SK-N-SH (cell line): ENCODE results near the gene SCO2. TPM values are rescaled to one million over a fixed set of nuclear protein-coding genes. Genes with fewer than 3 reads are reported as not detected.

ENCODE experiments used
- CTCF ChIA-PET: fragments of 300-600, 350-600 bp; formaldehyde crosslinking; extraction: SDS; loops from one replicate; lab custom pipeline; 2021; lab: Yijun Ruan, JAX
- POLR2A ChIA-PET: fragments of 350-600 bp; sonication (Branson Sonifier 250); formaldehyde crosslinking; extraction: SDS; loops from one replicate; lab custom pipeline; 2020; ENCODE audit warnings: antibody characterized with exemption, inconsistent platforms; lab: Yijun Ruan, JAX
- DNase-seq: peaks from one replicate; pipeline ENCODE4 v3.0.0; 2012
- H2AFZ ChIP-seq: fragments of 200-600 bp; sonication (generic); 2 replicates; pipeline ENCODE4 v1.8.1; 2016; ENCODE audit warnings: antibody characterized with exemption, mild to moderate bottlenecking, low read depth
- H3F3A ChIP-seq: fragments of 200-600 bp; sonication (generic); replicated peaks from 2 replicates; pipeline ENCODE3; 2016; ENCODE audit warnings: antibody characterized with exemption, mild to moderate bottlenecking; ENCODE audit not compliant: insufficient read depth
- H3K27ac ChIP-seq, 2 experiments: fragments of 200-500 bp in 1 of 2; fragments of 200-600 bp in 1 of 2; sonication (Bioruptor generic) in 1 of 2; sonication (generic), shearing (Covaris generic) in 1 of 2; 2 replicates each; pipeline versions ENCODE4 v1.5.1 to v1.6.1; 2014 to 2016; ENCODE audit warnings: low read depth in 2 of 2, inconsistent platforms in 1 of 2, low read length in 1 of 2, mild to moderate bottlenecking in 1 of 2, mixed read lengths in 1 of 2
- H3K27me3 ChIP-seq: fragments of 200-600 bp; sonication (generic), shearing (Covaris generic); 2 replicates; pipeline ENCODE4 v1.6.1; 2016; ENCODE audit warnings: mixed run types; ENCODE audit not compliant: insufficient read depth
- H3K36me3 ChIP-seq, 2 experiments: fragments of 200-500 bp in 1 of 2; fragments of 200-600 bp in 1 of 2; sonication (Bioruptor generic) in 1 of 2; sonication (generic) in 1 of 2; replicated peaks in 1 of 2; 2 replicates each; pipeline versions ENCODE3 to v1.5.1; 2014 to 2016; ENCODE audit warnings: low read length in 1 of 2, mild to moderate bottlenecking in 1 of 2; ENCODE audit not compliant: insufficient read depth in 2 of 2, control insufficient read depth in 1 of 2
- H3K4me1 ChIP-seq, 2 experiments: fragments of 200-500 bp in 1 of 2; fragments of 200-600 bp in 1 of 2; sonication (Bioruptor generic) in 1 of 2; sonication (generic), shearing (Covaris generic) in 1 of 2; 2 replicates each; pipeline versions ENCODE4 v1.5.1 to v1.6.1; 2014 to 2016; ENCODE audit warnings: low read depth in 1 of 2, low read length in 1 of 2, mixed run types in 1 of 2; ENCODE audit not compliant: insufficient read depth in 2 of 2, control insufficient read depth in 1 of 2
- H3K4me2 ChIP-seq: fragments of 200-600 bp; sonication (generic), shearing (Covaris generic); 2 replicates; pipeline ENCODE4 v1.6.1; 2017; ENCODE audit warnings: mixed run types
- H3K4me3 ChIP-seq, 2 experiments: fragments of 200-500 bp in 1 of 2; fragments of 200-600 bp in 1 of 2; sonication (Bioruptor generic) in 1 of 2; sonication (generic), shearing (Covaris generic) in 1 of 2; 2 replicates each; pipeline versions ENCODE4 v1.5.1 to v1.8.1; 2014 to 2016; ENCODE audit warnings: low read depth in 2 of 2, inconsistent platforms in 1 of 2, low read length in 1 of 2, mild to moderate bottlenecking in 1 of 2, mixed read lengths in 1 of 2, moderate library complexity in 1 of 2
- H3K79me2 ChIP-seq: fragments of 200-600 bp; sonication (generic); 2 replicates; pipeline ENCODE4 v1.8.1; 2017; ENCODE audit warnings: mild to moderate bottlenecking; ENCODE audit not compliant: insufficient read depth
- H3K9ac ChIP-seq: fragments of 200-600 bp; sonication (generic); 2 replicates; pipeline ENCODE4 v1.6.1; 2017; ENCODE audit warnings: mixed run types
- H3K9me2 ChIP-seq: fragments of 200-600 bp; sonication (generic); 2 replicates; pipeline ENCODE4 v1.6.1; 2017; ENCODE audit warnings: mixed run types
- H3K9me3 ChIP-seq: fragments of 200-600 bp; sonication (generic); 2 replicates; pipeline ENCODE4 v1.6.1; 2017; ENCODE audit warnings: mixed run types, mild to moderate bottlenecking, moderate library complexity
- H4K20me1 ChIP-seq: fragments of 200-600 bp; sonication (generic); 2 replicates; pipeline ENCODE4 v1.6.1; 2017; ENCODE audit warnings: mild to moderate bottlenecking, mixed run types; ENCODE audit not compliant: insufficient read depth
- CTCF ChIP-seq: fragments of 200-600 bp; sonication (generic); IDR thresholded peaks from 2 replicates; pipeline ENCODE4 v1.6.1; 2017; ENCODE audit warnings: antibody characterized with exemption, mild to moderate bottlenecking, moderate library complexity
- EP300 ChIP-seq, 2 experiments: IDR thresholded peaks; 2 replicates each; pipeline versions ENCODE4 v1.4.0 to v1.6.1; 2012; ENCODE audit warnings: borderline replicate concordance in 1 of 2, low read depth in 1 of 2, low read length in 1 of 2
- FOXJ3 ChIP-seq: sonication (generic); formaldehyde crosslinking; IDR thresholded peaks from 2 replicates; pipeline ENCODE4 v1.5.1; 2020; ENCODE audit warnings: mild to moderate bottlenecking, missing genetic modification reagents
- FOXM1 ChIP-seq: IDR thresholded peaks from 2 replicates; pipeline ENCODE4 v1.4.0; 2012; ENCODE audit warnings: low read depth, mild to moderate bottlenecking
- NRF1 ChIP-seq: IDR thresholded peaks from 2 replicates; pipeline ENCODE4 v1.6.1; 2012; ENCODE audit warnings: low read depth, mild to moderate bottlenecking, low read length
- RCOR1 ChIP-seq: fragments of 150-350 bp; IDR thresholded peaks from 2 replicates; pipeline ENCODE4 v1.6.1; 2017; ENCODE audit warnings: antibody characterized with exemption, low read length
- REST ChIP-seq: IDR thresholded peaks from 2 replicates; pipeline ENCODE4 v1.6.1; 2012; ENCODE audit warnings: mild to moderate bottlenecking, low read depth, low read length, moderate library complexity
- SIN3A ChIP-seq: IDR thresholded peaks from 2 replicates; pipeline ENCODE4 v1.6.1; 2012; ENCODE audit warnings: low read depth, mild to moderate bottlenecking, low read length, moderate library complexity, borderline replicate concordance
- SMC3 ChIP-seq: IDR thresholded peaks from 2 replicates; pipeline ENCODE4 v1.6.1; 2012; ENCODE audit warnings: low read depth, low read length, improper control_type of control experiment
- TAF1 ChIP-seq: IDR thresholded peaks from 2 replicates; pipeline ENCODE4 v1.6.1; 2012; ENCODE audit warnings: low read depth, mild to moderate bottlenecking, low read length, moderate library complexity, borderline replicate concordance
- TEAD4 ChIP-seq: IDR thresholded peaks from 2 replicates; pipeline ENCODE4 v1.4.0; 2012; ENCODE audit warnings: mild to moderate bottlenecking, borderline replicate concordance; ENCODE audit not compliant: insufficient read depth
- YY1 ChIP-seq: IDR thresholded peaks from 2 replicates; pipeline ENCODE4 v1.4.0; 2012; ENCODE audit warnings: low read depth, mild to moderate bottlenecking
- WGBS: methylation state at CpG from one replicate; pipeline ENCODE4 v1.1.6; 2017; ENCODE audit warnings: low lambda C conversion rate; 5-methylcytosine and 5-hydroxymethylcytosine counted together
- polyA plus RNA-seq, 3 experiments: library from polyadenylated mRNA; depleted of rRNA; stranded (reverse); fragments of >200 nt; gene quantifications; 2 replicates each; pipeline ENCODE4 v1.2.3, GENCODE V29; 2012
- TF ChIP-seq, protein P1 (sequence below): fragments of 150-350 bp; IDR thresholded peaks from 2 replicates; pipeline ENCODE4 v1.6.1; 2017; ENCODE audit warnings: antibody characterized with exemption, low read length, low read depth, borderline replicate concordance
- TF ChIP-seq, protein P2 (sequence below): IDR thresholded peaks from 2 replicates; pipeline ENCODE4 v1.4.0; 2012; ENCODE audit warnings: low read depth, borderline replicate concordance
- TF ChIP-seq, protein P3 (sequence below): fragments of 150-350 bp; IDR thresholded peaks from 2 replicates; pipeline ENCODE4 v1.6.1; 2016; ENCODE audit warnings: mild to moderate bottlenecking, low read depth, low read length
- TF ChIP-seq, protein P4 (sequence below): IDR thresholded peaks from 2 replicates; pipeline ENCODE4; 2012

SCO2 gene
- polyA plus RNA-seq, 1 of the 3 experiments (the other 2 are of a cell fraction), result 4.0 TPM

- ChIA-PET POLR2A (no interaction called here), CTCF (interaction anchor here (1.3 to 1.8 kb wide), 2 partner anchors 21 to 44 kb away, joined by 3 to 6 read pairs; partner anchors contain the start of gene SYCE3)
- 0 out of 2 replicates have a peak, but pooled peaks cover 5% of the 10 kb centered on the region for H4K20me1 ChIP-seq
- no peak overlapping the region for H3K4me3 ChIP-seq
- H3F3A ChIP-seq, result no peaks in the 10 kb centered on the region
- H3K9me2 ChIP-seq, result no peaks in the 10 kb centered on the region
- no peak for TF ChIP-seq CTCF
- TF ChIP-seq NRF1, result no peak
- TF ChIP-seq EP300 (IDR thresholded peaks at IDR 0.05; ENCODE audit: borderline replicate concordance in 1 of 2, low read depth in 1 of 2, low read length in 1 of 2), result no peak
- no peak for TF ChIP-seq SIN3A
- TF ChIP-seq, protein P1, sequence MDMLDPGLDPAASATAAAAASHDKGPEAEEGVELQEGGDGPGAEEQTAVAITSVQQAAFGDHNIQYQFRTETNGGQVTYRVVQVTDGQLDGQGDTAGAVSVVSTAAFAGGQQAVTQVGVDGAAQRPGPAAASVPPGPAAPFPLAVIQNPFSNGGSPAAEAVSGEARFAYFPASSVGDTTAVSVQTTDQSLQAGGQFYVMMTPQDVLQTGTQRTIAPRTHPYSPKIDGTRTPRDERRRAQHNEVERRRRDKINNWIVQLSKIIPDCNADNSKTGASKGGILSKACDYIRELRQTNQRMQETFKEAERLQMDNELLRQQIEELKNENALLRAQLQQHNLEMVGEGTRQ, result no peak
- no peak for TF ChIP-seq YY1
- TF ChIP-seq, protein P2, sequence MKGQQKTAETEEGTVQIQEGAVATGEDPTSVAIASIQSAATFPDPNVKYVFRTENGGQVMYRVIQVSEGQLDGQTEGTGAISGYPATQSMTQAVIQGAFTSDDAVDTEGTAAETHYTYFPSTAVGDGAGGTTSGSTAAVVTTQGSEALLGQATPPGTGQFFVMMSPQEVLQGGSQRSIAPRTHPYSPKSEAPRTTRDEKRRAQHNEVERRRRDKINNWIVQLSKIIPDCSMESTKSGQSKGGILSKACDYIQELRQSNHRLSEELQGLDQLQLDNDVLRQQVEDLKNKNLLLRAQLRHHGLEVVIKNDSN, result no peak
- TF ChIP-seq RCOR1, result no peak
- no peak for TF ChIP-seq TAF1
- TF ChIP-seq, protein P3, sequence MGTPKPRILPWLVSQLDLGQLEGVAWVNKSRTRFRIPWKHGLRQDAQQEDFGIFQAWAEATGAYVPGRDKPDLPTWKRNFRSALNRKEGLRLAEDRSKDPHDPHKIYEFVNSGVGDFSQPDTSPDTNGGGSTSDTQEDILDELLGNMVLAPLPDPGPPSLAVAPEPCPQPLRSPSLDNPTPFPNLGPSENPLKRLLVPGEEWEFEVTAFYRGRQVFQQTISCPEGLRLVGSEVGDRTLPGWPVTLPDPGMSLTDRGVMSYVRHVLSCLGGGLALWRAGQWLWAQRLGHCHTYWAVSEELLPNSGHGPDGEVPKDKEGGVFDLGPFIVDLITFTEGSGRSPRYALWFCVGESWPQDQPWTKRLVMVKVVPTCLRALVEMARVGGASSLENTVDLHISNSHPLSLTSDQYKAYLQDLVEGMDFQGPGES, result no peak
- TF ChIP-seq REST, result no peak
- TF ChIP-seq, protein P4, sequence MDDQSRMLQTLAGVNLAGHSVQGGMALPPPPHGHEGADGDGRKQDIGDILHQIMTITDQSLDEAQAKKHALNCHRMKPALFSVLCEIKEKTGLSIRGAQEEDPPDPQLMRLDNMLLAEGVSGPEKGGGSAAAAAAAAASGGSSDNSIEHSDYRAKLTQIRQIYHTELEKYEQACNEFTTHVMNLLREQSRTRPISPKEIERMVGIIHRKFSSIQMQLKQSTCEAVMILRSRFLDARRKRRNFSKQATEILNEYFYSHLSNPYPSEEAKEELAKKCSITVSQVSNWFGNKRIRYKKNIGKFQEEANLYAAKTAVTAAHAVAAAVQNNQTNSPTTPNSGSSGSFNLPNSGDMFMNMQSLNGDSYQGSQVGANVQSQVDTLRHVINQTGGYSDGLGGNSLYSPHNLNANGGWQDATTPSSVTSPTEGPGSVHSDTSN, result no peak
- no peak for TF ChIP-seq FOXM1
- TF ChIP-seq FOXJ3 (CRISPR knock-in tag), result no peak
- TF ChIP-seq TEAD4, result no peak
- no peak for TF ChIP-seq SMC3
- 100% methylated on average over 3 of the region's 8 CpGs for WGBS
- H3K27me3 ChIP-seq, result no peaks in the 10 kb centered on the region
- no peak overlapping the region for H2AFZ ChIP-seq
- H3K4me2 ChIP-seq, result no peak overlapping the region
- H3K9ac ChIP-seq, result no peak overlapping the region
- no peak overlapping the region for H3K27ac ChIP-seq
- DNase-seq, result peak; percentile 5
- peaks cover 3 to 6% of the 10 kb centered on the region in 2 experiments; a peak in 2 of 4 replicates for H3K4me1 ChIP-seq
- H3K36me3 ChIP-seq, result peaks cover 7 to 54% of the 10 kb centered on the region in 2 experiments
- H3K9me3 ChIP-seq, result no peaks in the 10 kb centered on the region
- peaks cover 41% of the 10 kb centered on the region for H3K79me2 ChIP-seq
Observed at GRCh38 chr22:50519151-50519550, 6.2 kb downstream of the SCO2 start.
